Measurements from ENCODE around the gene TMEM74B.

TMEM74B gene

GRCh38 chr20:1163105-1163504 is 21.7 kb downstream of the TMEM74B start:
- Histone ChIP-seq H3K27ac (no peak overlapping the region), H3K4me3 (ENCODE audit: low read depth, low read length) (no peak overlapping the region), H3K9me3 (ENCODE audit: severe bottlenecking) (no peaks in the 10 kb centered on the region), H3K36me3 (peaks cover 43% of the 10 kb centered on the region), H3K27me3 (ENCODE audit: insufficient read depth, low read depth, severe bottlenecking) (no peaks in the 10 kb centered on the region)
- TF ChIP-seq CTCF (IDR thresholded peaks at IDR 0.05; ENCODE audit: low read depth, low read length), result no peak
- no peak for DNase-seq

- DNase-seq, result no peak
- Histone ChIP-seq H3K4me3 (ENCODE audit: low read depth, low read length) (no peak overlapping the region), H3K9me3 (ENCODE audit: severe bottlenecking) (no peaks in the 10 kb centered on the region), H3K36me3 (peaks cover 36% of the 10 kb centered on the region), H3K27ac (no peak overlapping the region), H3K27me3 (ENCODE audit: insufficient read depth, low read depth, severe bottlenecking) (no peaks in the 10 kb centered on the region)
- no peak for TF ChIP-seq CTCF (IDR thresholded peaks at IDR 0.05; ENCODE audit: low read depth, low read length)
Observed at GRCh38 chr20:1160991-1161390, 23.8 kb downstream of the TMEM74B start.

- H3K4me3 ChIP-seq (ENCODE audit: low read depth, low read length), result no peak overlapping the region
- TF ChIP-seq CTCF (IDR thresholded peaks at IDR 0.05; ENCODE audit: low read depth, low read length), result no peak
- H3K27me3 ChIP-seq (ENCODE audit: insufficient read depth, low read depth, severe bottlenecking), result no peaks in the 10 kb centered on the region
- DNase-seq, result no peak
- H3K36me3 ChIP-seq, result peaks cover 32% of the 10 kb centered on the region
- H3K9me3 ChIP-seq (ENCODE audit: severe bottlenecking), result no peaks in the 10 kb centered on the region
- H3K27ac ChIP-seq, result no peak overlapping the region
Observed at GRCh38 chr20:1160496-1160895, 24.3 kb downstream of the TMEM74B start.

GRCh38 chr20:1155342-1155741 is 29.4 kb downstream of the TMEM74B start:
- Histone ChIP-seq H3K27ac (no peak overlapping the region), H3K36me3 (peaks cover 10% of the 10 kb centered on the region)

GRCh38 chr20:1154691-1155090 is 30.1 kb downstream of the TMEM74B start:
- no peaks in the 10 kb centered on the region for H3K27me3 ChIP-seq (ENCODE audit: insufficient read depth, low read depth, severe bottlenecking)
- H3K9me3 ChIP-seq (ENCODE audit: severe bottlenecking), result no peaks in the 10 kb centered on the region
- H3K4me3 ChIP-seq (ENCODE audit: low read depth, low read length), result no peak overlapping the region
- no peak overlapping the region for H3K27ac ChIP-seq
- DNase-seq, result no peak
- TF ChIP-seq CTCF (IDR thresholded peaks at IDR 0.05; ENCODE audit: low read depth, low read length), result no peak
- H3K36me3 ChIP-seq, result peaks cover 10% of the 10 kb centered on the region

More at GRCh38 chr20:1155342-1155741, 29.4 kb downstream of the TMEM74B start:
- TF ChIP-seq CTCF (IDR thresholded peaks at IDR 0.05; ENCODE audit: low read depth, low read length), result no peak
- H3K4me3 ChIP-seq (ENCODE audit: low read depth, low read length), result no peak overlapping the region
- no peak for DNase-seq
- no peaks in the 10 kb centered on the region for H3K9me3 ChIP-seq (ENCODE audit: severe bottlenecking)
- no peaks in the 10 kb centered on the region for H3K27me3 ChIP-seq (ENCODE audit: insufficient read depth, low read depth, severe bottlenecking)

GRCh38 chr20:1154226-1154625 is 30.6 kb downstream of the TMEM74B start:
- no peak for TF ChIP-seq CTCF (IDR thresholded peaks at IDR 0.05; ENCODE audit: low read depth, low read length)
- Histone ChIP-seq H3K27ac (no peak overlapping the region), H3K27me3 (ENCODE audit: insufficient read depth, low read depth, severe bottlenecking) (no peaks in the 10 kb centered on the region), H3K4me3 (ENCODE audit: low read depth, low read length) (no peak overlapping the region), H3K36me3 (peaks cover 12% of the 10 kb centered on the region), H3K9me3 (ENCODE audit: severe bottlenecking) (no peaks in the 10 kb centered on the region)
- DNase-seq, result no peak

Measured in WERI-Rb-1 (cell line).